HEK293 (cell line): ENCODE measurements around the gene S100A7.
"Not testable (repeated sequence)": the region's sequence is repeated elsewhere in the genome, so short reads cannot be mapped to it uniquely, and the experiment has no call there.

Source experiments
- CTCF ChIA-PET: fragments of 350-600 bp; formaldehyde crosslinking; extraction: SDS; loops from one replicate; lab custom pipeline; 2021; ENCODE audit warnings: antibody characterized with exemption; lab: Yijun Ruan, JAX
- POLR2A ChIA-PET: fragments of 300-600 bp; formaldehyde crosslinking; extraction: SDS; loops from one replicate; lab custom pipeline; 2020; ENCODE audit warnings: antibody characterized with exemption, inconsistent platforms; lab: Yijun Ruan, JAX
- H3K27ac ChIP-seq: fragments of 200-500 bp; sonication (Bioruptor generic); 2 replicates; pipeline ENCODE4 v1.5.1; 2014; ENCODE audit warnings: low read depth, low read length, control low read depth, inconsistent platforms; ENCODE audit errors: extremely low read depth
- H3K36me3 ChIP-seq, 2 experiments: fragments of 200-500 bp in 1 of 2; sonication (Bioruptor generic) in 1 of 2; 1 replicate in 1 of 2; 2 replicates in 1 of 2; pipeline ENCODE4 v1.5.1; 2014 to 2017; ENCODE audit warnings: inconsistent platforms in 2 of 2, low read length in 2 of 2; ENCODE audit not compliant: control insufficient read depth in 2 of 2, insufficient read depth in 1 of 2
- H3K4me1 ChIP-seq: fragments of 200-500 bp; sonication (Bioruptor generic); 2 replicates; pipeline ENCODE4 v1.5.1; 2014; ENCODE audit warnings: mild to moderate bottlenecking, low read length, inconsistent platforms; ENCODE audit not compliant: control insufficient read depth, insufficient read depth
- H3K4me3 ChIP-seq: 2 replicates; pipeline ENCODE4 v1.5.1; 2011; ENCODE audit warnings: low read depth, mild to moderate bottlenecking, control low read depth, low read length, moderate library complexity
- H3K9me3 ChIP-seq: fragments of 200-500 bp; sonication (Bioruptor generic); 2 replicates; pipeline ENCODE4 v1.5.1; 2014; ENCODE audit warnings: low read depth, low read length, inconsistent platforms; ENCODE audit not compliant: control insufficient read depth, insufficient read depth
- BCL11A ChIP-seq: fragments of 450-650 bp; formaldehyde crosslinking; IDR thresholded peaks from 2 replicates; pipeline ENCODE4 v1.5.1; 2016; ENCODE audit warnings: low read depth, missing biosample characterization, missing genetic modification characterization
- GLIS2 ChIP-seq: fragments of 450-650 bp; formaldehyde crosslinking; IDR thresholded peaks from 2 replicates; pipeline ENCODE4 v1.5.1; 2016; ENCODE audit warnings: missing biosample characterization, missing genetic modification characterization
- PRDM4 ChIP-seq: fragments of 450-650 bp; formaldehyde crosslinking; IDR thresholded peaks from 2 replicates; pipeline ENCODE4 v1.5.1; 2017; ENCODE audit warnings: missing biosample characterization, missing genetic modification characterization
- ZNF112 ChIP-seq: fragments of 450-650 bp; formaldehyde crosslinking; IDR thresholded peaks from 2 replicates; pipeline ENCODE4 v1.5.0; 2017; ENCODE audit warnings: missing biosample characterization, missing genetic modification characterization
- ZNF121 ChIP-seq: fragments of 450-650 bp; formaldehyde crosslinking; IDR thresholded peaks from 2 replicates; pipeline ENCODE4 v1.5.1; 2016; ENCODE audit warnings: missing biosample characterization, missing genetic modification characterization
- ZNF404 ChIP-seq: fragments of 450-650 bp; formaldehyde crosslinking; IDR thresholded peaks from 2 replicates; pipeline ENCODE4 v1.5.1; 2017; ENCODE audit warnings: missing biosample characterization, missing genetic modification characterization
- ZNF416 ChIP-seq: fragments of 450-650 bp; formaldehyde crosslinking; IDR thresholded peaks from 2 replicates; pipeline ENCODE4 v1.5.1; 2016; ENCODE audit warnings: missing biosample characterization, missing genetic modification characterization
- ZNF521 ChIP-seq: fragments of 450-650 bp; formaldehyde crosslinking; IDR thresholded peaks from 2 replicates; pipeline ENCODE4 v1.5.1; 2017; ENCODE audit warnings: missing biosample characterization, mild to moderate bottlenecking, missing genetic modification characterization
- ZNF555 ChIP-seq: fragments of 450-650 bp; formaldehyde crosslinking; conservative IDR thresholded peaks from 2 replicates; pipeline ENCODE4 v1.5.1; 2017; ENCODE audit warnings: missing biosample characterization, mild to moderate bottlenecking, missing genetic modification characterization, inconsistent platforms
- ZNF624 ChIP-seq: fragments of 450-650 bp; formaldehyde crosslinking; IDR thresholded peaks from 2 replicates; pipeline ENCODE4 v1.5.1; 2017; ENCODE audit warnings: missing biosample characterization, missing genetic modification characterization
- ZNF792 ChIP-seq: fragments of 450-650 bp; formaldehyde crosslinking; IDR thresholded peaks from 2 replicates; pipeline ENCODE4 v1.5.1; 2016; ENCODE audit warnings: missing biosample characterization, missing genetic modification characterization
- TF ChIP-seq, protein P1 (sequence below): fragments of 450-650 bp; formaldehyde crosslinking; IDR thresholded peaks from 2 replicates; pipeline ENCODE4 v1.5.1; 2016; ENCODE audit warnings: missing biosample characterization, missing genetic modification characterization
- TF ChIP-seq, protein P2 (sequence below): fragments of 450-650 bp; formaldehyde crosslinking; IDR thresholded peaks from 2 replicates; pipeline ENCODE4 v1.5.1; 2016; ENCODE audit warnings: missing biosample characterization, missing genetic modification characterization
- TF ChIP-seq, protein P3 (sequence below): fragments of 450-650 bp; formaldehyde crosslinking; IDR thresholded peaks from 2 replicates; pipeline ENCODE4 v1.5.1; 2016; ENCODE audit warnings: missing biosample characterization, missing genetic modification characterization, borderline replicate concordance
- TF ChIP-seq, protein P4 (sequence below): fragments of 450-650 bp; formaldehyde crosslinking; IDR thresholded peaks from 2 replicates; pipeline ENCODE4; 2016; ENCODE audit warnings: missing biosample characterization, missing genetic modification characterization

The S100A7 gene

DNA sequence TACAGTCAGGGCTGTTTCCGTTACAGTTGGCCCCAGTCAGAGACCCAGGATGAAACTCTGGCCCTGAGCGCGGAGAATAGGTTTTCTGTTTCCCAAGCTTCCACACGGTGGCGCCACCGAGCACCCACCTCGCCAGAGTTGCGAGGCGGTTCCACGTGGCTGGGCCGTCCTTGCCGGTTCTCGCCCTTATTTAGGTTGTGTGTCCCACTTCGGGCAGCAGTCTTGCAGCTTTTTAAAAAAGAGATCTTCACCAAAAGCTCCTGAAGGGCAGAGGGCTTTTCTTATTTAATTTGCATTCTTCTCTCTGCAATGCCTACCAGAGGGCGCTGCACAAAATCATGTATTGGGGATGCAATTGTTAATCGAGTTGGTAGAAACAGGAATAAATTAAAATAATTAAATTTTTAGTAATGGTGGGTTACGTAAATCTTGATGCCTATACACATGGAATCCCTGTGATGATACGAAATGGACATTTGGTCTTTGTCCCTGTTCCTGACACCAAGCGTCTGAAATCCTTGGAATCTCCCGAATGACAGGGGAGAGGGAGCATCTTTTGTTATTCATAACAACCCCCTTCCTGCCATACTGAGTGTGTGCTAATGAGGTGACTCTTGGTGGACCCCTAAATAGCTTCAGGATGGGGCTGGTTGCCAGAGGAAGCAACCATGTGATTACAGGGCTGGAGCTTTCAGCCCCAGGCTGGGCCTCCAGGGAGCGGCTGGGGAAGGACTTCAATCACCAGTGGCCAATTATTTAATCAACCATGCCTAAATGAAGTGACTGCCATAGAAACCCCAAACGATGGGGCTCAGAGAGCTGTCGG lies 5.6 kb upstream of the S100A7 start (continued):
- TF ChIP-seq, protein P1, sequence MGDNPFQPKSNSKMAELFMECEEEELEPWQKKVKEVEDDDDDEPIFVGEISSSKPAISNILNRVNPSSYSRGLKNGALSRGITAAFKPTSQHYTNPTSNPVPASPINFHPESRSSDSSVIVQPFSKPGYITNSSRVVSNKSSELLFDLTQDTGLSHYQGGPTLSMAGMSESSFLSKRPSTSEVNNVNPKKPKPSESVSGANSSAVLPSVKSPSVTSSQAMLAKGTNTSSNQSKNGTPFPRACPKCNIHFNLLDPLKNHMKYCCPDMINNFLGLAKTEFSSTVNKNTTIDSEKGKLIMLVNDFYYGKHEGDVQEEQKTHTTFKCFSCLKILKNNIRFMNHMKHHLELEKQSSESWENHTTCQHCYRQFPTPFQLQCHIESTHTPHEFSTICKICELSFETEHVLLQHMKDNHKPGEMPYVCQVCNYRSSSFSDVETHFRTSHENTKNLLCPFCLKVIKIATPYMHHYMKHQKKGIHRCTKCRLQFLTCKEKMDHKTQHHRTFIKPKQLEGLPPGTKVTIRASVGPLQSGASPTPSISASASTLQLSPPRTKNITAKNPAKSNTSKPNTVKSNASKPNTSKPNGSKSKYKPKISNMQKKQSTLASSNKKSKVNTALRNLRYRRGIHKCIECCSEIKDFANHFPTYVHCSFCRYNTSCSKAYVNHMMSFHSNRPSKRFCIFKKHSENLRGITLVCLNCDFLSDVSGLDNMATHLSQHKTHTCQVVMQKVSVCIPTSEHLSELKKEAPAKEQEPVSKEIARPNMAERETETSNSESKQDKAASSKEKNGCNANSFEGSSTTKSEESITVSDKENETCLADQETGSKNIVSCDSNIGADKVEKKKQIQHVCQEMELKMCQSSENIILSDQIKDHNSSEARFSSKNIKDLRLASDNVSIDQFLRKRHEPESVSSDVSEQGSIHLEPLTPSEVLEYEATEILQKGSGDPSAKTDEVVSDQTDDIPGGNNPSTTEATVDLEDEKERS: no peak
- TF ChIP-seq BCL11A (tag by site-specific recombination) (no peak), ZNF112 (tag by site-specific recombination) (no peak), ZNF555 (tag by site-specific recombination) (no peak)

GRCh38 chr1:153462741-153463140 lies 2.3 kb upstream of the S100A7 start:
- H3K9me3 ChIP-seq, H3K36me3 ChIP-seq, H3K4me3 ChIP-seq, H3K27ac ChIP-seq, H3K4me1 ChIP-seq, POLR2A ChIA-PET: not testable (repeated sequence)
- CTCF ChIA-PET: interaction anchor here (1.2 to 1.9 kb wide), 2 partner anchors 11 to 32 kb away, joined by 3 to 6 read pairs; no protein-coding TSS in a partner anchor

DNA sequence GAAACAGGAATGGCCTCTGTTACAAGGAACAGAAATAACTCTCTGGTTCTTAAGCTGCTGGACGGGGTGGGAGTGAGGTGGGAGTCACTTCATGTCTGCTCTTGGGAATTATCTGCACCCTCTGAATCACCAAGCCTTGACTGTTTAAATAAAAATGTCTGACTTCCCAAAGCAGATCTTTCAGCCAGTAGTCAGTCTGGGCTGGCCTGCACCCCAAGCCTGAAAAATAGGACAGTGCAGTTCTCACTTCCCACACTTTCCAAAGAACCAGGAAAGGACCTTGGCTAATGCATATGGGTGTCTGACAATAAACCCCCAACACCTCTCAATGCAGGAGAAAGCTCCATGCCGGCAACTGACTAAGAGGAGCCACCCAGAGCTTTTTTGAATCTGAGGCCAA lies 796 bp downstream of the S100A7 start:
- POLR2A ChIA-PET: no interaction called here
- Histone ChIP-seq H3K27ac (no peak overlapping the region), H3K4me1 (no peaks in the 10 kb centered on the region)
- TF ChIP-seq, protein P2, sequence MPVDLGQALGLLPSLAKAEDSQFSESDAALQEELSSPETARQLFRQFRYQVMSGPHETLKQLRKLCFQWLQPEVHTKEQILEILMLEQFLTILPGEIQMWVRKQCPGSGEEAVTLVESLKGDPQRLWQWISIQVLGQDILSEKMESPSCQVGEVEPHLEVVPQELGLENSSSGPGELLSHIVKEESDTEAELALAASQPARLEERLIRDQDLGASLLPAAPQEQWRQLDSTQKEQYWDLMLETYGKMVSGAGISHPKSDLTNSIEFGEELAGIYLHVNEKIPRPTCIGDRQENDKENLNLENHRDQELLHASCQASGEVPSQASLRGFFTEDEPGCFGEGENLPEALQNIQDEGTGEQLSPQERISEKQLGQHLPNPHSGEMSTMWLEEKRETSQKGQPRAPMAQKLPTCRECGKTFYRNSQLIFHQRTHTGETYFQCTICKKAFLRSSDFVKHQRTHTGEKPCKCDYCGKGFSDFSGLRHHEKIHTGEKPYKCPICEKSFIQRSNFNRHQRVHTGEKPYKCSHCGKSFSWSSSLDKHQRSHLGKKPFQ: no peak
- TF ChIP-seq, all 188 proteins: peak for 0
- CTCF ChIA-PET: interaction anchor here (1.0 to 1.2 kb wide), 2 partner anchors 57 to 107 kb away, joined by 3 to 4 read pairs; no protein-coding TSS in a partner anchor
- no peaks in the 10 kb centered on the region for H3K9me3 ChIP-seq
- H3K36me3 ChIP-seq: no peaks in the 10 kb centered on the region
- H3K4me3 ChIP-seq: no peak overlapping the region

DNA sequence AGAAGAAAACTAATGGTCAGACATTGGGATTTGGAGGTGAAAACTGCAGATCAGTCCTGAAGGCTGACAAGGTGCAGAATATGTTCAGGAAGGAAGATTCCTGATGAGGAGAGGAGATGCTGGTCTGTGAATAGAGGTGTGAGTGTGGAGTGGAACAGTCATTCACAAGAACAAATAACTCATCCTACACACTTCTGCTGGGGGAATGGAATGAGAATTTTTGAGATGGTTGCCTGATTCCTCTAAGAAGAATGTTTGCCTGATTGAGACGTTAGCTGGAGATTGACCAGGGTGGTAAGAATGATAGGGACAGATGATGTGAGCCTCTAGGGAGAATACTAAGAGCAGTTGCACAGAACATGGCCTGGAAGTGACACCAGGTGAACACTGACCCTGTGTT lies 4.1 kb downstream of the S100A7 start:
- Histone ChIP-seq H3K9me3 (no peaks in the 10 kb centered on the region), H3K27ac (no peak overlapping the region), H3K4me1 (no peaks in the 10 kb centered on the region), H3K4me3 (no peak overlapping the region), H3K36me3 (no peaks in the 10 kb centered on the region)
- POLR2A ChIA-PET: no interaction called here
- CTCF ChIA-PET: interaction anchor here (0.8 to 1.4 kb wide), 4 partner anchors 9 to 104 kb away, joined by 3 to 7 read pairs (median 5); no protein-coding TSS in a partner anchor
- TF ChIP-seq ZNF624 (tag by site-specific recombination): no peak
- TF ChIP-seq, protein P3, sequence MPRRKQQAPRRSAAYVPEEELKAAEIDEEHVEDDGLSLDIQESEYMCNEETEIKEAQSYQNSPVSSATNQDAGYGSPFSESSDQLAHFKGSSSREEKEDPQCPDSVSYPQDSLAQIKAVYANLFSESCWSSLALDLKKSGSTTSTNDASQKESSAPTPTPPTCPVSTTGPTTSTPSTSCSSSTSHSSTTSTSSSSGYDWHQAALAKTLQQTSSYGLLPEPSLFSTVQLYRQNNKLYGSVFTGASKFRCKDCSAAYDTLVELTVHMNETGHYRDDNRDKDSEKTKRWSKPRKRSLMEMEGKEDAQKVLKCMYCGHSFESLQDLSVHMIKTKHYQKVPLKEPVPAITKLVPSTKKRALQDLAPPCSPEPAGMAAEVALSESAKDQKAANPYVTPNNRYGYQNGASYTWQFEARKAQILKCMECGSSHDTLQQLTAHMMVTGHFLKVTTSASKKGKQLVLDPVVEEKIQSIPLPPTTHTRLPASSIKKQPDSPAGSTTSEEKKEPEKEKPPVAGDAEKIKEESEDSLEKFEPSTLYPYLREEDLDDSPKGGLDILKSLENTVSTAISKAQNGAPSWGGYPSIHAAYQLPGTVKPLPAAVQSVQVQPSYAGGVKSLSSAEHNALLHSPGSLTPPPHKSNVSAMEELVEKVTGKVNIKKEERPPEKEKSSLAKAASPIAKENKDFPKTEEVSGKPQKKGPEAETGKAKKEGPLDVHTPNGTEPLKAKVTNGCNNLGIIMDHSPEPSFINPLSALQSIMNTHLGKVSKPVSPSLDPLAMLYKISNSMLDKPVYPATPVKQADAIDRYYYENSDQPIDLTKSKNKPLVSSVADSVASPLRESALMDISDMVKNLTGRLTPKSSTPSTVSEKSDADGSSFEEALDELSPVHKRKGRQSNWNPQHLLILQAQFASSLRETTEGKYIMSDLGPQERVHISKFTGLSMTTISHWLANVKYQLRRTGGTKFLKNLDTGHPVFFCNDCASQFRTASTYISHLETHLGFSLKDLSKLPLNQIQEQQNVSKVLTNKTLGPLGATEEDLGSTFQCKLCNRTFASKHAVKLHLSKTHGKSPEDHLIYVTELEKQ (tag by site-specific recombination): no peak
- TF ChIP-seq GLIS2: no peak
- TF ChIP-seq ZNF792 (tag by site-specific recombination): no peak
- no peak for TF ChIP-seq ZNF521 (tag by site-specific recombination)
- TF ChIP-seq, protein P4, sequence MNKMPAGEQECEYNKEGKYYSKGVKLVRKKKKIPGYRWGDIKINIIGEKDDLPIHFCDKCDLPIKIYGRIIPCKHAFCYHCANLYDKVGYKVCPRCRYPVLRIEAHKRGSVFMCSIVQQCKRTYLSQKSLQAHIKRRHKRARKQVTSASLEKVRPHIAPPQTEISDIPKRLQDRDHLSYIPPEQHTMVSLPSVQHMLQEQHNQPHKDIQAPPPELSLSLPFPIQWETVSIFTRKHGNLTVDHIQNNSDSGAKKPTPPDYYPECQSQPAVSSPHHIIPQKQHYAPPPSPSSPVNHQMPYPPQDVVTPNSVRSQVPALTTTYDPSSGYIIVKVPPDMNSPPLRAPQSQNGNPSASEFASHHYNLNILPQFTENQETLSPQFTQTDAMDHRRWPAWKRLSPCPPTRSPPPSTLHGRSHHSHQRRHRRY (tag by site-specific recombination): no peak
- no peak for TF ChIP-seq ZNF121 (tag by site-specific recombination)
- TF ChIP-seq ZNF416 (tag by site-specific recombination): no peak
- TF ChIP-seq ZNF404 (tag by site-specific recombination): no peak
- TF ChIP-seq PRDM4: no peak
